ENCODE measurements around the gene PLVAP. TPM values are rescaled to one million over a fixed set of nuclear protein-coding genes. Genes with fewer than 3 reads are reported as not detected.

PLVAP gene, protein sequence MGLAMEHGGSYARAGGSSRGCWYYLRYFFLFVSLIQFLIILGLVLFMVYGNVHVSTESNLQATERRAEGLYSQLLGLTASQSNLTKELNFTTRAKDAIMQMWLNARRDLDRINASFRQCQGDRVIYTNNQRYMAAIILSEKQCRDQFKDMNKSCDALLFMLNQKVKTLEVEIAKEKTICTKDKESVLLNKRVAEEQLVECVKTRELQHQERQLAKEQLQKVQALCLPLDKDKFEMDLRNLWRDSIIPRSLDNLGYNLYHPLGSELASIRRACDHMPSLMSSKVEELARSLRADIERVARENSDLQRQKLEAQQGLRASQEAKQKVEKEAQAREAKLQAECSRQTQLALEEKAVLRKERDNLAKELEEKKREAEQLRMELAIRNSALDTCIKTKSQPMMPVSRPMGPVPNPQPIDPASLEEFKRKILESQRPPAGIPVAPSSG
- polyA plus RNA-seq (2011; rRNA removed) (not detected in 2 replicates), polyA plus RNA-seq (2017; fragmentation: RNase III; extraction: RNeasy Plus Mini Kit Qiagen cat#74134 plus additional on column Dnase treatment) (not detected in 3 replicates), polyA minus RNA-seq (2011; rRNA and poly(A)+ RNA removed) (not detected in 2 replicates)
- not detected in 2 replicates for polyA plus RNA-seq (2012; cell fraction: cytosol; rRNA removed)
- not detected in 2 replicates for polyA plus RNA-seq (2012; cell fraction: nucleus; rRNA removed)

DNA sequence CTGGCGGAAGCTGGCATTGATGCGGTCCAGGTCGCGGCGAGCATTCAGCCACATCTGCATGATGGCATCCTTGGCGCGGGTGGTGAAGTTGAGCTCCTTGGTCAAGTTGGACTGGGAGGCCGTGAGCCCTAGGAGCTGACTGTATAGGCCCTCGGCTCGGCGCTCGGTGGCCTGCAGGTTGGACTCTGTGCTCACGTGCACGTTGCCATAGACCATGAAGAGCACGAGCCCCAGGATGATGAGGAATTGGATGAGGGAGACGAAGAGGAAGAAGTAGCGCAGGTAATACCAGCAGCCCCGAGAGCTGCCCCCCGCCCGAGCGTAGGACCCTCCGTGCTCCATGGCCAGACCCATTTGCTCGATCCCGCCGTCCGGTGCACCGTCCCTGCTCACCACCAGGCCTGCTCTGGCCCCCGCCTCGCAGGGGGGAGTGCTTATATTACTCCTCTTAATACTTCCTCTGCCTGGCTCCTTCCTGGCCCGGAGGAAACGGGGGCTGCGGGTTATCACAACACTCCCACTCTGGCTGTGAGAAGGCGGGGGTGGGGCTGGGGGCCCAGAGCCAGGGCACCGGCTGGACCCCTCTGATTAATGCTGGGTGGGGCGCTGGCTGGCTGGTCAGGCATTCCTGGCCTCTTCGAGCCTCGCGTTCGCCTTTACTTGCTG lies at the start of gene PLVAP:
PLVAP (minus strand) TSS at position 408 of the 666 bp plus-strand sequence; CDS start at position 354, 54 bp downstream.
- no peak for ATAC-seq
- CTCF ChIA-PET: interaction anchor here (2.2 kb wide), 1 partner anchor 9 kb away, joined by 21 read pairs; no protein-coding TSS in a partner anchor
- no peak within 1 kb of the TSS for H3K4me3 ChIP-seq
- POLR2A ChIA-PET: no interaction called here
- no peaks in the 10 kb centered on the region for H3K9me3 ChIP-seq
- no peak for DNase-seq (ENCODE audit: low read depth in 1 of 2, low spot score in 1 of 2)
- no peak within 1 kb of the TSS for H3K4me2 ChIP-seq
- TF ChIP-seq SREBF2 (IDR thresholded peaks at IDR 0.05) (no peak), FOXS1 (CRISPR knock-in tag; IDR thresholded peaks at IDR 0.05) (no peak), JUN (IDR thresholded peaks at IDR 0.05) (no peak), TP53 (CRISPR knock-in tag; IDR thresholded peaks at IDR 0.05) (no peak), RNF2 (IDR thresholded peaks at IDR 0.05; ENCODE audit: borderline replicate concordance, low read depth) (no peak)
- TF ChIP-seq, protein P1, sequence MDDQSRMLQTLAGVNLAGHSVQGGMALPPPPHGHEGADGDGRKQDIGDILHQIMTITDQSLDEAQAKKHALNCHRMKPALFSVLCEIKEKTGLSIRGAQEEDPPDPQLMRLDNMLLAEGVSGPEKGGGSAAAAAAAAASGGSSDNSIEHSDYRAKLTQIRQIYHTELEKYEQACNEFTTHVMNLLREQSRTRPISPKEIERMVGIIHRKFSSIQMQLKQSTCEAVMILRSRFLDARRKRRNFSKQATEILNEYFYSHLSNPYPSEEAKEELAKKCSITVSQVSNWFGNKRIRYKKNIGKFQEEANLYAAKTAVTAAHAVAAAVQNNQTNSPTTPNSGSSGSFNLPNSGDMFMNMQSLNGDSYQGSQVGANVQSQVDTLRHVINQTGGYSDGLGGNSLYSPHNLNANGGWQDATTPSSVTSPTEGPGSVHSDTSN (IDR thresholded peaks at IDR 0.05): no peak
- TF ChIP-seq, protein P2, sequence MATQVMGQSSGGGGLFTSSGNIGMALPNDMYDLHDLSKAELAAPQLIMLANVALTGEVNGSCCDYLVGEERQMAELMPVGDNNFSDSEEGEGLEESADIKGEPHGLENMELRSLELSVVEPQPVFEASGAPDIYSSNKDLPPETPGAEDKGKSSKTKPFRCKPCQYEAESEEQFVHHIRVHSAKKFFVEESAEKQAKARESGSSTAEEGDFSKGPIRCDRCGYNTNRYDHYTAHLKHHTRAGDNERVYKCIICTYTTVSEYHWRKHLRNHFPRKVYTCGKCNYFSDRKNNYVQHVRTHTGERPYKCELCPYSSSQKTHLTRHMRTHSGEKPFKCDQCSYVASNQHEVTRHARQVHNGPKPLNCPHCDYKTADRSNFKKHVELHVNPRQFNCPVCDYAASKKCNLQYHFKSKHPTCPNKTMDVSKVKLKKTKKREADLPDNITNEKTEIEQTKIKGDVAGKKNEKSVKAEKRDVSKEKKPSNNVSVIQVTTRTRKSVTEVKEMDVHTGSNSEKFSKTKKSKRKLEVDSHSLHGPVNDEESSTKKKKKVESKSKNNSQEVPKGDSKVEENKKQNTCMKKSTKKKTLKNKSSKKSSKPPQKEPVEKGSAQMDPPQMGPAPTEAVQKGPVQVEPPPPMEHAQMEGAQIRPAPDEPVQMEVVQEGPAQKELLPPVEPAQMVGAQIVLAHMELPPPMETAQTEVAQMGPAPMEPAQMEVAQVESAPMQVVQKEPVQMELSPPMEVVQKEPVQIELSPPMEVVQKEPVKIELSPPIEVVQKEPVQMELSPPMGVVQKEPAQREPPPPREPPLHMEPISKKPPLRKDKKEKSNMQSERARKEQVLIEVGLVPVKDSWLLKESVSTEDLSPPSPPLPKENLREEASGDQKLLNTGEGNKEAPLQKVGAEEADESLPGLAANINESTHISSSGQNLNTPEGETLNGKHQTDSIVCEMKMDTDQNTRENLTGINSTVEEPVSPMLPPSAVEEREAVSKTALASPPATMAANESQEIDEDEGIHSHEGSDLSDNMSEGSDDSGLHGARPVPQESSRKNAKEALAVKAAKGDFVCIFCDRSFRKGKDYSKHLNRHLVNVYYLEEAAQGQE (IDR thresholded peaks at IDR 0.05): no peak
- FAIRE-seq: no peak
- no peaks in the 10 kb centered on the region for H3K4me1 ChIP-seq
- no peak within 1 kb of the TSS for H3K27ac ChIP-seq
- 57% methylated on average over 30 of the region's 39 CpGs for WGBS (ENCODE audit: missing lambda C conversion rate)

DNA sequence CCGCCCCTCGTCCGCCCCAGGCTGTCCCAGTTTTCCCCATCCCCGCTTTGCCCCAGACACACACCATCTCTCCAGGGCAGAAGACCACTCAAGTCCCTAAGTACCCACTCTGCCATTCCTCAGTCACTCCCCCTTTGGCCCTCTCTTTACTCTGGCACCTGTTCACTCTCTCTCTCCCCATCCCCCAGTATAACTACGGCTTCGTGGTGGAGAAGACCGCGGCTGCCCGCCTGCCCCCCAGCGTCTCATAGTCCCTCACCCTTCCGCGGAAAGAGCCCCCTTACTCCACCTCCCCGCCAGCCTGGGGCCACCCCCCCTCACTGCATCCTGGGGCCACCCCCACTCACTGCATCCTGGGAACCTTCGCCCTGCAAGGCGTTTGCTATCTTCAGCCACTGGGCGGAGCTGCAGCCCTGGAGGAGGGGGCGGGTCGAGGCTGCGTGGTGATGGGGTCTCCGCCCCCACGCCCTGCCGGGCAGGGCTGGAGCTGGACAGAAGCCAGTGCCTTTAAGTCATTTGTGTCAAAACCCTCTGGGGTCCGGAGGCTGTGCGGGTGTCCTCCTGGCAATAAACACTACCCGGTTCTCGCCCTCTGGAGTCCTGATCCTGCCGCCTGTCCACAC lies 47.7 kb upstream of the PLVAP start:
- peak overlapping the region; percentile 65 for H3K4me2 ChIP-seq
- CTCF ChIA-PET: interaction anchor here (0.6 to 2.1 kb wide), 4 partner anchors 8 to 419 kb away, joined by 3 to 7 read pairs (median 4); partner anchors contain the start of gene TMEM221

More for the DNA sequence above, 47.7 kb upstream of the PLVAP start:
- peak overlapping the region in 1 of 2 experiments; percentile 64; a peak in 1 of 6 replicates for H3K27ac ChIP-seq
- H3K4me3 ChIP-seq: no peak overlapping the region
- POLR2A ChIA-PET: interaction anchor here (0.6 kb wide), 1 partner anchor 24 kb away, joined by 3 read pairs; the partner anchor contains the start of gene TMEM221
- 82% methylated on average over 9 of the region's 27 CpGs for WGBS (ENCODE audit: missing lambda C conversion rate)
- DNase-seq (ENCODE audit: low read depth in 1 of 2, low spot score in 1 of 2) (peak in 1 of 2 experiments; percentile 34), FAIRE-seq (no peak), ATAC-seq (peak; percentile 65 to 80; a peak in 5 of 6 replicates)
- TF ChIP-seq SMC3 (IDR thresholded peaks at IDR 0.05) (peak; percentile 35; the same call in 2 of the 3 replicates), RAD21 (conservative IDR thresholded peaks at IDR 0.05 in 1 of 2, IDR thresholded peaks at IDR 0.05 in 1 of 2) (peak; percentile 34 to 42; a peak in 4 of 5 replicates)
- TF ChIP-seq, protein P3, sequence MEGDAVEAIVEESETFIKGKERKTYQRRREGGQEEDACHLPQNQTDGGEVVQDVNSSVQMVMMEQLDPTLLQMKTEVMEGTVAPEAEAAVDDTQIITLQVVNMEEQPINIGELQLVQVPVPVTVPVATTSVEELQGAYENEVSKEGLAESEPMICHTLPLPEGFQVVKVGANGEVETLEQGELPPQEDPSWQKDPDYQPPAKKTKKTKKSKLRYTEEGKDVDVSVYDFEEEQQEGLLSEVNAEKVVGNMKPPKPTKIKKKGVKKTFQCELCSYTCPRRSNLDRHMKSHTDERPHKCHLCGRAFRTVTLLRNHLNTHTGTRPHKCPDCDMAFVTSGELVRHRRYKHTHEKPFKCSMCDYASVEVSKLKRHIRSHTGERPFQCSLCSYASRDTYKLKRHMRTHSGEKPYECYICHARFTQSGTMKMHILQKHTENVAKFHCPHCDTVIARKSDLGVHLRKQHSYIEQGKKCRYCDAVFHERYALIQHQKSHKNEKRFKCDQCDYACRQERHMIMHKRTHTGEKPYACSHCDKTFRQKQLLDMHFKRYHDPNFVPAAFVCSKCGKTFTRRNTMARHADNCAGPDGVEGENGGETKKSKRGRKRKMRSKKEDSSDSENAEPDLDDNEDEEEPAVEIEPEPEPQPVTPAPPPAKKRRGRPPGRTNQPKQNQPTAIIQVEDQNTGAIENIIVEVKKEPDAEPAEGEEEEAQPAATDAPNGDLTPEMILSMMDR (IDR thresholded peaks at IDR 0.05): peak; percentile 38
- TF ChIP-seq, protein P2 (IDR thresholded peaks at IDR 0.05): no peak
- H3K4me1 ChIP-seq: peaks cover 8% of the 10 kb centered on the region; the same call in 2 of the 3 replicates
- no peaks in the 10 kb centered on the region for H3K9me3 ChIP-seq
